HL-60 (cell line): ENCODE results near the gene OR2W1.

ENCODE experiments used
- CTCF ChIP-seq: IDR thresholded peaks from one replicate; pipeline ENCODE4 v1.5.1; 2011; ENCODE audit warnings: low read length, control low read depth, inconsistent platforms; ENCODE audit not compliant: insufficient read depth
- POLR2AphosphoS5 ChIP-seq: IDR thresholded peaks from 2 replicates; pipeline ENCODE4 v1.6.1; 2012; ENCODE audit warnings: low read depth
- REST ChIP-seq: IDR thresholded peaks from 2 replicates; pipeline ENCODE4 v1.6.1; 2012; ENCODE audit warnings: low read depth; ENCODE audit not compliant: insufficient replicate concordance
- SPI1 ChIP-seq: IDR thresholded peaks from 2 replicates; pipeline ENCODE4 v1.6.1; 2012; ENCODE audit warnings: low read depth, mild to moderate bottlenecking, borderline replicate concordance

- TF ChIP-seq CTCF, result no peak
- TF ChIP-seq POLR2AphosphoS5, result no peak
- TF ChIP-seq REST, result no peak
- no peak for TF ChIP-seq SPI1
Observed at GRCh38 chr6:29051680-29052079, 6.7 kb upstream of the OR2W1 start.
